ENCODE data around the gene ADA. TPM values are rescaled to one million over a fixed set of nuclear protein-coding genes. Genes with fewer than 3 reads are reported as not detected.
"Not testable (repeated sequence)": the region's sequence is repeated elsewhere in the genome, so short reads cannot be mapped to it uniquely, and the experiment has no call there.

The ADA gene
- total RNA-seq, 2 donors from 2014 or later, result 30.4 to 32.5 TPM

GRCh38 chr20:44598423-44599305 is 52.8 kb downstream of the ADA start:
- Mint-ChIP-seq H3K9me3 (no peaks in the 10 kb centered on the region), H3K27me3 (no peaks in the 10 kb centered on the region), H3K36me3 (ENCODE audit: low read depth) (no peaks in the 10 kb centered on the region), H3K4me1 (peaks cover 5% of the 10 kb centered on the region), H3K4me3 (peak overlapping the region; percentile 63), H3K27ac (peak overlapping the region; percentile 79)
- ATAC-seq (replicated peaks), result peak; percentile 75

- H3K4me3 Mint-ChIP-seq, result peak overlapping the region; percentile 63
- H3K27ac Mint-ChIP-seq, result peak overlapping the region; percentile 79
These were observed 53.6 kb downstream of the ADA start for GRCh38 chr20:44597930-44598329.

GRCh38 chr20:44597516-44597915 is 54.0 kb downstream of the ADA start:
- peak overlapping the region; percentile 79 for H3K27ac Mint-ChIP-seq
- H3K9me3 Mint-ChIP-seq, result no peaks in the 10 kb centered on the region
- no peaks in the 10 kb centered on the region for H3K27me3 Mint-ChIP-seq
- no peaks in the 10 kb centered on the region for H3K36me3 Mint-ChIP-seq (ENCODE audit: low read depth)
- ATAC-seq (replicated peaks), result no peak
- no peak overlapping the region for H3K4me3 Mint-ChIP-seq
- peaks cover 5% of the 10 kb centered on the region for H3K4me1 Mint-ChIP-seq

More at GRCh38 chr20:44597930-44598329, 53.6 kb downstream of the ADA start:
- Mint-ChIP-seq H3K27me3 (no peaks in the 10 kb centered on the region), H3K9me3 (no peaks in the 10 kb centered on the region), H3K36me3 (ENCODE audit: low read depth) (no peaks in the 10 kb centered on the region), H3K4me1 (peaks cover 5% of the 10 kb centered on the region)
- no peak for ATAC-seq (replicated peaks)

GRCh38 chr20:44596876-44597275 is 54.6 kb downstream of the ADA start:
- no peaks in the 10 kb centered on the region for H3K36me3 Mint-ChIP-seq (ENCODE audit: low read depth)
- H3K9me3 Mint-ChIP-seq, result no peaks in the 10 kb centered on the region
- no peak overlapping the region for H3K4me3 Mint-ChIP-seq
- no peak overlapping the region for H3K27ac Mint-ChIP-seq
- ATAC-seq (replicated peaks), result no peak
- peaks cover 5% of the 10 kb centered on the region for H3K4me1 Mint-ChIP-seq
- H3K27me3 Mint-ChIP-seq, result no peaks in the 10 kb centered on the region

- Mint-ChIP-seq H3K9me3 (no peaks in the 10 kb centered on the region), H3K4me1 (peaks cover 5% of the 10 kb centered on the region), H3K36me3 (ENCODE audit: low read depth) (no peaks in the 10 kb centered on the region), H3K27me3 (no peaks in the 10 kb centered on the region), H3K27ac (no peak overlapping the region), H3K4me3 (no peak overlapping the region)
- no peak for ATAC-seq (replicated peaks)
These were observed 55.5 kb downstream of the ADA start for GRCh38 chr20:44596010-44596409.

- H3K27ac Mint-ChIP-seq, result peak overlapping the region; percentile 54
- peak; percentile 82 for ATAC-seq (replicated peaks)
These were observed 56.8 kb downstream of the ADA start for GRCh38 chr20:44594730-44595129.

GRCh38 chr20:44593751-44594150 is 57.7 kb downstream of the ADA start:
- ATAC-seq (replicated peaks), result no peak

More at GRCh38 chr20:44594730-44595129, 56.8 kb downstream of the ADA start:
- peaks cover 5% of the 10 kb centered on the region for H3K4me1 Mint-ChIP-seq
- H3K36me3 Mint-ChIP-seq (ENCODE audit: low read depth), result no peaks in the 10 kb centered on the region
- H3K4me3 Mint-ChIP-seq, result no peak overlapping the region
- H3K27me3 Mint-ChIP-seq, result no peaks in the 10 kb centered on the region
- no peaks in the 10 kb centered on the region for H3K9me3 Mint-ChIP-seq

GRCh38 chr20:44592366-44592765 is 59.1 kb downstream of the ADA start:
- Mint-ChIP-seq H3K4me3 (no peak overlapping the region), H3K27me3 (no peaks in the 10 kb centered on the region), H3K36me3 (ENCODE audit: low read depth) (no peaks in the 10 kb centered on the region), H3K9me3 (no peaks in the 10 kb centered on the region), H3K27ac (no peak overlapping the region), H3K4me1 (no peaks in the 10 kb centered on the region)
- ATAC-seq (replicated peaks), result no peak

More at GRCh38 chr20:44593751-44594150, 57.7 kb downstream of the ADA start:
- Mint-ChIP-seq H3K9me3 (no peaks in the 10 kb centered on the region), H3K4me3 (no peak overlapping the region), H3K36me3 (ENCODE audit: low read depth) (no peaks in the 10 kb centered on the region), H3K4me1 (peaks cover 5% of the 10 kb centered on the region), H3K27ac (no peak overlapping the region), H3K27me3 (no peaks in the 10 kb centered on the region)

GRCh38 chr20:44590980-44591778 is 60.3 kb downstream of the ADA start:
- Mint-ChIP-seq H3K9me3 (no peaks in the 10 kb centered on the region), H3K27me3 (no peaks in the 10 kb centered on the region), H3K36me3 (ENCODE audit: low read depth) (no peaks in the 10 kb centered on the region), H3K4me1 (no peaks in the 10 kb centered on the region), H3K4me3 (no peak overlapping the region), H3K27ac (no peak overlapping the region)
- no peak for ATAC-seq (replicated peaks)

- H3K27me3 Mint-ChIP-seq, result no peaks in the 10 kb centered on the region
- ATAC-seq (replicated peaks), result no peak
- no peaks in the 10 kb centered on the region for H3K36me3 Mint-ChIP-seq (ENCODE audit: low read depth)
- H3K27ac Mint-ChIP-seq, result no peak overlapping the region
- H3K4me3 Mint-ChIP-seq, result no peak overlapping the region
- H3K9me3 Mint-ChIP-seq, result no peaks in the 10 kb centered on the region
- no peaks in the 10 kb centered on the region for H3K4me1 Mint-ChIP-seq
These were observed 62.0 kb downstream of the ADA start for GRCh38 chr20:44589537-44589936.

- H3K36me3 Mint-ChIP-seq (ENCODE audit: low read depth); H3K9me3 Mint-ChIP-seq; H3K27ac Mint-ChIP-seq; H3K27me3 Mint-ChIP-seq; H3K4me3 Mint-ChIP-seq; H3K4me1 Mint-ChIP-seq; ATAC-seq (replicated peaks): not testable (repeated sequence)
These were observed 63.2 kb downstream of the ADA start for GRCh38 chr20:44588321-44588720.

- Mint-ChIP-seq H3K9me3 (no peaks in the 10 kb centered on the region), H3K36me3 (ENCODE audit: low read depth) (no peaks in the 10 kb centered on the region), H3K27ac (no peak overlapping the region), H3K4me3 (no peak overlapping the region), H3K4me1 (no peaks in the 10 kb centered on the region), H3K27me3 (no peaks in the 10 kb centered on the region)
- ATAC-seq (replicated peaks), result no peak
These were observed 64.2 kb downstream of the ADA start for GRCh38 chr20:44587035-44587980.

- Mint-ChIP-seq H3K27me3 (peaks cover 5% of the 10 kb centered on the region), H3K4me3 (no peak overlapping the region), H3K9me3 (no peaks in the 10 kb centered on the region), H3K27ac (no peak overlapping the region), H3K4me1 (peaks cover 7% of the 10 kb centered on the region), H3K36me3 (ENCODE audit: low read depth) (no peaks in the 10 kb centered on the region)
- peak; percentile 52 for ATAC-seq (replicated peaks)
These were observed 65.1 kb downstream of the ADA start for GRCh38 chr20:44586289-44586911.
